SK-N-SH (cell line): ENCODE results near the gene P2RY14.

Experiments
- CHD2 ChIP-seq: fragments of 150-350 bp; IDR thresholded peaks from 2 replicates; pipeline ENCODE4 v1.6.1; 2018; ENCODE audit warnings: low read length; ENCODE audit not compliant: partially characterized antibody
- CTCF ChIP-seq: fragments of 200-600 bp; sonication (generic); IDR thresholded peaks from 2 replicates; pipeline ENCODE4 v1.6.1; 2017; ENCODE audit warnings: antibody characterized with exemption, mild to moderate bottlenecking, moderate library complexity
- ELF1 ChIP-seq: IDR thresholded peaks from 2 replicates; pipeline ENCODE4 v1.4.0; 2012
- MAX ChIP-seq: IDR thresholded peaks from 2 replicates; pipeline ENCODE4 v1.4.0; 2012; ENCODE audit warnings: low read depth
- NFIC ChIP-seq: IDR thresholded peaks from 2 replicates; pipeline ENCODE4 v1.4.0; 2012; ENCODE audit warnings: borderline replicate concordance
- POLR2AphosphoS5 ChIP-seq: IDR thresholded peaks from 2 replicates; pipeline ENCODE4 v1.6.1; 2012; ENCODE audit warnings: low read depth, low read length
- RFX5 ChIP-seq: IDR thresholded peaks from 2 replicates; pipeline ENCODE4 v1.6.1; 2012; ENCODE audit warnings: mild to moderate bottlenecking, improper control_type of control experiment, low read length
- TCF12 ChIP-seq: IDR thresholded peaks from 2 replicates; pipeline ENCODE4 v1.4.0; 2012
- TEAD4 ChIP-seq: IDR thresholded peaks from 2 replicates; pipeline ENCODE4 v1.4.0; 2012; ENCODE audit warnings: mild to moderate bottlenecking, borderline replicate concordance; ENCODE audit not compliant: insufficient read depth
- YY1 ChIP-seq: IDR thresholded peaks from 2 replicates; pipeline ENCODE4 v1.4.0; 2012; ENCODE audit warnings: low read depth, mild to moderate bottlenecking
- TF ChIP-seq, protein P1 (sequence below): IDR thresholded peaks from 2 replicates; pipeline ENCODE4 v1.6.1; 2012; ENCODE audit warnings: mild to moderate bottlenecking, low read depth, low read length, moderate library complexity
- TF ChIP-seq, protein P2 (sequence below): IDR thresholded peaks from 2 replicates; pipeline ENCODE4 v1.4.0; 2012; ENCODE audit warnings: low read depth, borderline replicate concordance
- TF ChIP-seq, protein P3 (sequence below): fragments of 150-350 bp; IDR thresholded peaks from 2 replicates; pipeline ENCODE4 v1.6.1; 2017; ENCODE audit warnings: antibody characterized with exemption, low read length, low read depth, borderline replicate concordance

GRCh38 chr3:151262871-151263525 lies 15.3 kb downstream of the P2RY14 start:
- TF ChIP-seq CTCF: no peak
- TF ChIP-seq, protein P1, sequence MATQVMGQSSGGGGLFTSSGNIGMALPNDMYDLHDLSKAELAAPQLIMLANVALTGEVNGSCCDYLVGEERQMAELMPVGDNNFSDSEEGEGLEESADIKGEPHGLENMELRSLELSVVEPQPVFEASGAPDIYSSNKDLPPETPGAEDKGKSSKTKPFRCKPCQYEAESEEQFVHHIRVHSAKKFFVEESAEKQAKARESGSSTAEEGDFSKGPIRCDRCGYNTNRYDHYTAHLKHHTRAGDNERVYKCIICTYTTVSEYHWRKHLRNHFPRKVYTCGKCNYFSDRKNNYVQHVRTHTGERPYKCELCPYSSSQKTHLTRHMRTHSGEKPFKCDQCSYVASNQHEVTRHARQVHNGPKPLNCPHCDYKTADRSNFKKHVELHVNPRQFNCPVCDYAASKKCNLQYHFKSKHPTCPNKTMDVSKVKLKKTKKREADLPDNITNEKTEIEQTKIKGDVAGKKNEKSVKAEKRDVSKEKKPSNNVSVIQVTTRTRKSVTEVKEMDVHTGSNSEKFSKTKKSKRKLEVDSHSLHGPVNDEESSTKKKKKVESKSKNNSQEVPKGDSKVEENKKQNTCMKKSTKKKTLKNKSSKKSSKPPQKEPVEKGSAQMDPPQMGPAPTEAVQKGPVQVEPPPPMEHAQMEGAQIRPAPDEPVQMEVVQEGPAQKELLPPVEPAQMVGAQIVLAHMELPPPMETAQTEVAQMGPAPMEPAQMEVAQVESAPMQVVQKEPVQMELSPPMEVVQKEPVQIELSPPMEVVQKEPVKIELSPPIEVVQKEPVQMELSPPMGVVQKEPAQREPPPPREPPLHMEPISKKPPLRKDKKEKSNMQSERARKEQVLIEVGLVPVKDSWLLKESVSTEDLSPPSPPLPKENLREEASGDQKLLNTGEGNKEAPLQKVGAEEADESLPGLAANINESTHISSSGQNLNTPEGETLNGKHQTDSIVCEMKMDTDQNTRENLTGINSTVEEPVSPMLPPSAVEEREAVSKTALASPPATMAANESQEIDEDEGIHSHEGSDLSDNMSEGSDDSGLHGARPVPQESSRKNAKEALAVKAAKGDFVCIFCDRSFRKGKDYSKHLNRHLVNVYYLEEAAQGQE: no peak
- TF ChIP-seq RFX5: no peak
- TF ChIP-seq ELF1: no peak
- TF ChIP-seq YY1: no peak
- TF ChIP-seq TEAD4: no peak
- TF ChIP-seq, protein P2, sequence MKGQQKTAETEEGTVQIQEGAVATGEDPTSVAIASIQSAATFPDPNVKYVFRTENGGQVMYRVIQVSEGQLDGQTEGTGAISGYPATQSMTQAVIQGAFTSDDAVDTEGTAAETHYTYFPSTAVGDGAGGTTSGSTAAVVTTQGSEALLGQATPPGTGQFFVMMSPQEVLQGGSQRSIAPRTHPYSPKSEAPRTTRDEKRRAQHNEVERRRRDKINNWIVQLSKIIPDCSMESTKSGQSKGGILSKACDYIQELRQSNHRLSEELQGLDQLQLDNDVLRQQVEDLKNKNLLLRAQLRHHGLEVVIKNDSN: no peak
- no peak for TF ChIP-seq MAX
- no peak for TF ChIP-seq NFIC
- TF ChIP-seq CHD2: no peak
- TF ChIP-seq TCF12: no peak
- no peak for TF ChIP-seq POLR2AphosphoS5
- TF ChIP-seq, protein P3, sequence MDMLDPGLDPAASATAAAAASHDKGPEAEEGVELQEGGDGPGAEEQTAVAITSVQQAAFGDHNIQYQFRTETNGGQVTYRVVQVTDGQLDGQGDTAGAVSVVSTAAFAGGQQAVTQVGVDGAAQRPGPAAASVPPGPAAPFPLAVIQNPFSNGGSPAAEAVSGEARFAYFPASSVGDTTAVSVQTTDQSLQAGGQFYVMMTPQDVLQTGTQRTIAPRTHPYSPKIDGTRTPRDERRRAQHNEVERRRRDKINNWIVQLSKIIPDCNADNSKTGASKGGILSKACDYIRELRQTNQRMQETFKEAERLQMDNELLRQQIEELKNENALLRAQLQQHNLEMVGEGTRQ: no peak
